Measurements from ENCODE around the gene INTU.

Gene INTU

DNA sequence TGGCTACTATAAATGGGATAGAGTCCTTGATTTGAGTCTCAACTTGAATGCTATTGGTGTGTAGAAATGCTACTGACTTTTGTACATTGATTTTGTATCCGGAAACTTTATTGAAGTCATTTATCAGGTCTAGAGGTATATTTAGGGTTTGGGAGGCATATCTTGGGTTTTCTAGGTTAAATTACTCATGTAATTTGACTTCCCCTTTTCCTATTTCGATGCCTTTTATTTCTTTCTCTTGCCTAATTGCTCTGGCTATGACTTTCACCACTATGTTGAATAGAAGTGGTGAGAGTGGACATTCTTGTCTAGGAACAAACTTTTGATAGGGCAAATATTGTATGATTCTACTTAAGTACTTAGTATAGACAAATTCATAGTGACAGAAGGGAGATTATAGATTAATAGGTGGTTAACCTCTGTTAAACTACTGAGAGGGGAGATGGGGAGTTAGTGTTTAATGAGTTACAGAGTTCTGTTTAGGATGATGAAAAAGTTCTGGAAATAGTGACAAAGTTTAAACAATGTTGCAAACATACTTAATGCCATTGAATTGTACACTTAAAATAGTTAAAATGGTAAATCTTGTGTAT lies 126.6 kb downstream of the INTU start:
- no peak for DNase-seq

DNA sequence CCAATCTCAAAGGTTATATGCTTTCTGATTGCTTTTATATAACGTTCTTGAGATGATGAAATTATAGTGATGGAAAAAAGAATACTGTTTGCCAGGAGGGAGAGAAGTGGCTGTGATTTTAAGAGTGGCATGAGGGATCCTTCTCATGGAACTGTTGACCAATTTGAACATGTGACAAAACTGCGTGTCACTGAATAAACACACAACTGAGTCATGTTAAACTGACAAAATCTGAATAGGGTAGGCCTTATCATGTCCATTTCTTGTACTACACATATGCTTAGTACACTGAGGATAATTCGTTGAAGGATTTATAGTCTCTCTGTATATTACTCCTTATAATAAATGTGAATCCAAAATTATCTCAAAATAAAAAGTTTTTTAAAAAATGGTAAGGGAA lies 127.1 kb downstream of the INTU start:
- no peak for DNase-seq

DNA sequence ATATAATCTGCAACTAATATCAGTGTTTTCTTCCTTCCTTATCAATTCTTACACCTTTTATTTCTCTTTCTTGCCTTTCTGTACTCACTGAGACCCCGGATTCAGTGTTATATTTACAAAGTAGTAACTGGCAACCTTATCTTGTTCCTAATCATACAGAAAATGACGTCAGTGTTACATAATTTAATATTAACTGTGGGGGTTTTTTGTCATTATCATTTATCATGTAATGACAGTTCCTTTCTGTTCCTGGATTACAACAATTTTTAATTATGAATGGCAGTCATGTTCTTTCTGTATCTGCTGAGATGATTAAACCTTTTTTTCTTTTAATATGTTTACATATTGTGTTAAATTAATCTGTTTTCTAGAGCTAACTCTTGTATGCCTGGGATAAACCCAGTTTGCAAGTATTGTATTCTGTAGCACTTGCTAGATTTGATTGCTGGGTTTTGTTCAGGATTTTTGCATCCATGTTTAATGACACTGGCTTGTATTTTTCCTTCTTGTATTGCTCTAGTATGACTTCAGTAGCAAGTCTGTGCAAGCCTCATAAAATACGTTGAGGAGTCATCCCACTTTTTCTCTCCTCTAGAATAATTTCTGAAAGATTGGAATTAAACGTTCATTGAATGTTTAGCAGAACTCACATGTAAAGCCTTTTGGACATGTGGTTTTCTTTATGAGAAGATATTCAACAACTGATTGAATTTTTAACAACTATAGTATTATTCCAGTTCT lies 138.9 kb downstream of the INTU start:
- no peak for DNase-seq

DNA sequence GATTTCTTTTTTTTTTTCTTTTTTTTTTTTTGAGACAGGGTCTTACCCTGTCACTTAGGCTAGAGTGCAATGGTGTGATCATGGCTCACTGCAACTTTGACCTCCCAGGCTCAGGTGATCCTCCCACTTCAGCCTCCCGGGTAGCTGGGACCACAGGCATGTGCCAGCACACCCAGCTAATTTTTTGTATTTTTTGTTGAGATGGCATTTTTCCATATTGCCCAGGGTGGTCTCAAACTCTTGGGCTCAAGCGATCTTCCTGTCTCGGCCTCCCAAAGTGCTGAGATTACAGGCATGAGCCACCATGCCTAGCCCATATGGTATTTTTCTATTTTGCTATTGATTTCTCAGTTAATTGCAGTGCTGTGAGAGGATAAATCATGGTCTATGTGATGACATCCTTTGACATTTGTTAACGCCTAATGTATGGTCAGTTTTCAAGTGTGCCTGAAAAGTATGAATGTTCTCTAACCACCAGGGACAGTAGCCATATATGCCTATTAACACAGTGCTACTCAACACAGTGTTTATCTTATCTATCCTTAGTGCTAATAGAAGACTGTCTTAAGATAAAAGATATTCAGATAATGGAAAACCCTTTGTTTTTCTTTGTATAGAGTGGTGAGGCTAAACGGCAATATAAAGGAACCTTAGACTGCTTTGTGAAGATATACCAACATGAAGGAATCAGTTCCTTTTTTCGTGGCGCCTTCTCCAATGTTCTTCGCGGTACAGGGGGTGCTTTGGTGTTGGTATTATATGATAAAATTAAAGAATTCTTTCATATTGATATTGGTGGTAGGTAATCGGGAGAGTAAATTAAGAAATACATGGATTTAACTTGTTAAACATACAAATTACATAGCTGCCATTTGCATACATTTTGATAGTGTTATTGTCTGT lies 140.3 kb downstream of the INTU start:
- DNase-seq: no peak

DNA sequence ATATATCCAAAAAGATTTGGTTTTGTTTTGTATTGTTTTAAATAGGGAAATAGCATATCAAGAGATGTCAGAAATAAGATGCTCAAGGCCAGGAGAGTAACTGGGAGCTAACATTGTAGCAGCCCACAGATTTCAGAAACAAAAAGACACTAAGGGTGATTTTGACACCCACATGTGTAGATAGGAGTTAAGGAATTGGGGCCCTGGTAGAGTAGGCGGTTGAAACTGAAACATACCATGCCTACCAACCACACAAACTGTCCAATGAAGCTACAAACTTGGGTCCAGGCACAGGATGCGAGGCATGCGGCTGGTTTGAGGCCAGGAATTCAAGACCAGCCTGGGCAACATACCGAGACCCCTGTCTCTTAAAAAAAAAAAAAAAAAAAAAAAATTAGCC lies 143.1 kb downstream of the INTU start:
- DNase-seq: no peak
